Measurements from ENCODE around the gene ALDH3A1. TPM values are rescaled to one million over a fixed set of nuclear protein-coding genes. Genes with fewer than 3 reads are reported as not detected.

ALDH3A1 gene
- polyA plus RNA-seq (2013) = 0.03 TPM in 1 of 2 replicates, not detected in the other

DNA sequence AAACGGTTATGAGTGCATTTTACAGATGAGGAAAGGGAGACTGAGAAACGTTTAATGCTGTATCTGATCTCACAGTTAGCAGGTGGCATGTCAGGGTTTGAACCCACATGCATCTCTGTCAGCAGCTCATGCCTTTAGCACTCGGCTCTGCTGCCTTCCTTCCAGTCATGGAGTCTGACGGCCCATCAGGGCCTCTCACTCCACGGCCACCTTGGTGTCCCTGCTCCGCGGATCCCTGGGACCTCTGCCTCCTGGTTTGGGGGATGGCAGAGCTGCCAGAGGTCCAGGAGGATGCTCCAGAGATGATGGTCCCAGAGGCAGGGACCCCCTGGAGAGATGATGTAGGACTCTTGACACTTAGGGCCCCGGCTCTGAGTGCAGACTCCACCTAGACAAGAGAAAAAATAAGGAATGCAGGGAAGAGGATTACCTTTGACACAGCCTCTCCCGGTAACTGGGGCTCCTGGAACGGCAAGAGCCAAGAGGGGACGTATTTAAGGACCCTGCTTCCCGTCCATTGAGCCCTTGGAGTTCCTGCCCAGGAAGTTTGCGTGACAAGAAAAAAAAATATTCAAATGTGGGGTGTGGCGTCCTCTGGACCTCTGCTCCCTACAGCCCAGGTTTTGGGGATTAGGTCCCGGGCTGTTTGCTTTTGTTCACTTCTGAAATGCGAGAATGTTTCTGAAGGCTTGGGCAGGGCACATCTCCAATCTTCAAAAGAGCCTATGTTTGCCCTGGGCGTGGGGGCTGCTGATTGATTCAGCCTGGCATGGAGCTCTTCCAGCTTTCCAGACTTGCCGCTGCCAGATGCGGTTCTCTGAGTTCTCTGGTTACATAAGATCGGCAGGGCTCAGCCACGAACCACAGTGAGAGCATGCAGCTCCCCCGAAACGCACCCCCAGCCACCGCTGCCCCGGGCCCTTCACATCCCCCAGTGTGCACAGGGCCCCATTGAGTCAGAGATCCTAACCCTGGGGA lies at the start of gene ALDH3A1:
ALDH3A1 (minus strand) TSS at position 470 of the 978 bp plus-strand sequence. CDS start 3,169 bp downstream, outside the sequence.
- no peaks in the 10 kb centered on the region for H3K27me3 ChIP-seq (ENCODE audit: insufficient read depth, low read length)
- no peak within 1 kb of the TSS for H2BK12ac ChIP-seq (ENCODE audit: low read length)
- H3K23ac ChIP-seq (ENCODE audit: low read length) = no peak within 1 kb of the TSS
- peaks cover 6% of the 10 kb centered on the region for H3K9me3 ChIP-seq (ENCODE audit: insufficient read depth, low read depth, low read length)
- no peak within 1 kb of the TSS for H4K8ac ChIP-seq (ENCODE audit: low read depth, low read length)
- no CpG with 5 or more reads among the region's 25 CpGs for WGBS (ENCODE audit: extremely low coverage, insufficient coverage, insufficient read length)
- H3K79me1 ChIP-seq (ENCODE audit: low read length) = peaks cover 2% of the 10 kb centered on the region
- H3K36me3 ChIP-seq (ENCODE audit: control insufficient read depth in 1 of 2, insufficient read depth in 2 of 2, low read length in 2 of 2) = no peaks in the 10 kb centered on the region
- peaks cover 0 to 4% of the 10 kb centered on the region in 2 experiments for H3K4me1 ChIP-seq (ENCODE audit: control insufficient read depth in 1 of 2, insufficient read depth in 2 of 2, low read length in 2 of 2)
- H3K27ac ChIP-seq (ENCODE audit: low read depth, low read length) = no peak within 1 kb of the TSS
- no peak within 1 kb of the TSS for H3K9ac ChIP-seq (ENCODE audit: low read length)
- H3K4ac ChIP-seq (ENCODE audit: low read depth, low read length) = no peak within 1 kb of the TSS
- no peak within 1 kb of the TSS for H2AFZ ChIP-seq (ENCODE audit: insufficient read depth, low read length, poor library complexity)
- H3K18ac ChIP-seq (ENCODE audit: low read length) = no peak within 1 kb of the TSS
- H2AK5ac ChIP-seq (ENCODE audit: low read length) = no peak within 1 kb of the TSS
- no peak within 1 kb of the TSS for H2BK5ac ChIP-seq (ENCODE audit: low read depth, low read length, poor library complexity)
- H3K4me3 ChIP-seq (ENCODE audit: low read depth, low read length) = no peak within 1 kb of the TSS
- no peak within 1 kb of the TSS for H3K4me2 ChIP-seq (ENCODE audit: low read length)
- H4K91ac ChIP-seq (ENCODE audit: low read depth, low read length) = no peak within 1 kb of the TSS
- DNase-seq = no peak
- H4K12ac ChIP-seq (ENCODE audit: low read depth, low read length) = no peak within 1 kb of the TSS
- H2BK120ac ChIP-seq (ENCODE audit: insufficient read depth, low read length, poor library complexity) = no peak within 1 kb of the TSS
- no peaks in the 10 kb centered on the region for H3K79me2 ChIP-seq (ENCODE audit: control insufficient read depth, insufficient read depth, low read length, poor library complexity)
- no peak within 1 kb of the TSS for H3K14ac ChIP-seq (ENCODE audit: low read length)

DNA sequence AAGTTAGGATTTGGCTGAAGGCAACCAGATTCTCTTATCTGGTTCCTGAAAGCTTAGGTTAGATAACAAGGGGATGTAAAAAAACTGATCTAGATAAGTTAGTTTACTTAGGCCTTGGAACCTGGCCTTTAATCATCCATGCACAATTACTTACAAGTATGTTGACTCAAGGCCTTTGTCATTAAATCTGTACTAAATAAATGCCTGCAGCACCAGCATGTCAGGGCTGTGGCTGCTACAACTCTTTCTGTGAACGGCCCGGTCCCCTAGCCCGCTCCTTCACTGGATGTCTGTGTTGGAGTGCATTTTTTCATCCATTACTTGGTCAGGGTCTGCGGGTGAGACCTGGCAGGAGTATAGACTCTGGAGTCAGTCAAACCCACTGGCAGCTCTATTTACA lies 48.4 kb upstream of the ALDH3A1 start:
- peaks cover 14 to 18% of the 10 kb centered on the region in 2 experiments for H3K36me3 ChIP-seq (ENCODE audit: control insufficient read depth in 1 of 2, insufficient read depth in 2 of 2, low read length in 2 of 2)
- no peak overlapping the region for H2AFZ ChIP-seq (ENCODE audit: insufficient read depth, low read length, poor library complexity)
- no peak overlapping the region for H3K14ac ChIP-seq (ENCODE audit: low read length)
- H3K27ac ChIP-seq (ENCODE audit: low read depth, low read length) = no peak overlapping the region
- H3K27me3 ChIP-seq (ENCODE audit: insufficient read depth, low read length) = no peaks in the 10 kb centered on the region
- no CpG with 5 or more reads among the region's 4 CpGs for WGBS (ENCODE audit: extremely low coverage, insufficient coverage, insufficient read length)
- no peak overlapping the region for H4K91ac ChIP-seq (ENCODE audit: low read depth, low read length)
- DNase-seq = no peak
- no peak overlapping the region for H2BK5ac ChIP-seq (ENCODE audit: low read depth, low read length, poor library complexity)
- H2BK120ac ChIP-seq (ENCODE audit: insufficient read depth, low read length, poor library complexity) = no peak overlapping the region
- no peak overlapping the region for H2AK5ac ChIP-seq (ENCODE audit: low read length)
- no peaks in the 10 kb centered on the region for H3K79me2 ChIP-seq (ENCODE audit: control insufficient read depth, insufficient read depth, low read length, poor library complexity)
- H3K79me1 ChIP-seq (ENCODE audit: low read length) = no peaks in the 10 kb centered on the region
- no peak overlapping the region for H2BK12ac ChIP-seq (ENCODE audit: low read length)
- no peak overlapping the region for H3K4me3 ChIP-seq (ENCODE audit: low read depth, low read length)
- no peak overlapping the region for H3K4ac ChIP-seq (ENCODE audit: low read depth, low read length)
- H4K8ac ChIP-seq (ENCODE audit: low read depth, low read length) = no peak overlapping the region
- H3K18ac ChIP-seq (ENCODE audit: low read length) = no peak overlapping the region
- no peak overlapping the region for H4K12ac ChIP-seq (ENCODE audit: low read depth, low read length)
- H3K23ac ChIP-seq (ENCODE audit: low read length) = no peak overlapping the region
- H3K9me3 ChIP-seq (ENCODE audit: insufficient read depth, low read depth, low read length) = peaks cover 8% of the 10 kb centered on the region
- H3K4me2 ChIP-seq (ENCODE audit: low read length) = no peak overlapping the region
- no peaks in the 10 kb centered on the region for H3K4me1 ChIP-seq (ENCODE audit: control insufficient read depth in 1 of 2, insufficient read depth in 2 of 2, low read length in 2 of 2)
- H3K9ac ChIP-seq (ENCODE audit: low read length) = no peak overlapping the region

DNA sequence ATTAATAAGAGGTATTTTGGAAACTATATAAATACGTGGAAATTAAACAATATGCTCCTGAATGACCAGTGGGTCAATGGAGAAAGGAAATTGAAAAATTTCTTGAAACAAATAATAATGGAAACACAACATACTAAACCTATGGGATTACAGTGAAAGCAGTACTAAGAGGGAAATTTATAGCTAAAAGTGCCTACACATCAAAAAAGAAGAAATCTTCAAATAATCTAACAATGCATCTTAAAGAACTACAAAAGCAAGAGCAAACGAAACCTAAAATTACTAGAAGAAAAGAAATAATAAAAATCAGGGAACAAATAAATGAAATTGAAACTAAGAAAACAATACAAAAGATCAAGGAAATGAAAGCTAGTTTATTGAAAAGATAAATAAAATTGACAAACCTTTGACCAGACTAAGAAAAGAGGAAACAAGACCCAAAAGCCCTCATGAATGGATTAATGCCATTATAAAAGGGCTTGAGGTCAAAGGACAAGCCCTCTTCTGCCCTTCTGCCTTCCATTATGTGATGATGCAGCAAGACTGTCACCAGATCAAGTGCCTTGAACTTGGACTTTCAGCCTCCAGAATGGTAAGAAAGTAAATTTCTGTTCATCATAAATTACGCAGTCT lies 43.9 kb upstream of the ALDH3A1 start:
- no peak overlapping the region for H2BK5ac ChIP-seq (ENCODE audit: low read depth, low read length, poor library complexity)
- H3K79me2 ChIP-seq (ENCODE audit: control insufficient read depth, insufficient read depth, low read length, poor library complexity) = no peaks in the 10 kb centered on the region
- no peak overlapping the region for H3K18ac ChIP-seq (ENCODE audit: low read length)
- H2AK5ac ChIP-seq (ENCODE audit: low read length) = no peak overlapping the region
- H3K79me1 ChIP-seq (ENCODE audit: low read length) = no peaks in the 10 kb centered on the region
- no CpG with 5 or more reads among the region's 3 CpGs for WGBS (ENCODE audit: extremely low coverage, insufficient coverage, insufficient read length)
- no peak overlapping the region for H4K8ac ChIP-seq (ENCODE audit: low read depth, low read length)
- no peak overlapping the region for H3K9ac ChIP-seq (ENCODE audit: low read length)
- H2AFZ ChIP-seq (ENCODE audit: insufficient read depth, low read length, poor library complexity) = no peak overlapping the region
- no peak overlapping the region for H4K12ac ChIP-seq (ENCODE audit: low read depth, low read length)
- no peak overlapping the region for H3K23ac ChIP-seq (ENCODE audit: low read length)
- H3K4me2 ChIP-seq (ENCODE audit: low read length) = no peak overlapping the region
- DNase-seq = no peak
- no peaks in the 10 kb centered on the region for H3K27me3 ChIP-seq (ENCODE audit: insufficient read depth, low read length)
- no peaks in the 10 kb centered on the region for H3K4me1 ChIP-seq (ENCODE audit: control insufficient read depth in 1 of 2, insufficient read depth in 2 of 2, low read length in 2 of 2)
- H2BK12ac ChIP-seq (ENCODE audit: low read length) = no peak overlapping the region
- H3K36me3 ChIP-seq (ENCODE audit: control insufficient read depth in 1 of 2, insufficient read depth in 2 of 2, low read length in 2 of 2) = peaks cover 18% of the 10 kb centered on the region in 2 experiments
- no peak overlapping the region for H2BK120ac ChIP-seq (ENCODE audit: insufficient read depth, low read length, poor library complexity)
- H3K4me3 ChIP-seq (ENCODE audit: low read depth, low read length) = no peak overlapping the region
- H4K91ac ChIP-seq (ENCODE audit: low read depth, low read length) = no peak overlapping the region
- H3K4ac ChIP-seq (ENCODE audit: low read depth, low read length) = no peak overlapping the region
- H3K27ac ChIP-seq (ENCODE audit: low read depth, low read length) = no peak overlapping the region
- peaks cover 9% of the 10 kb centered on the region for H3K9me3 ChIP-seq (ENCODE audit: insufficient read depth, low read depth, low read length)
- H3K14ac ChIP-seq (ENCODE audit: low read length) = no peak overlapping the region

DNA sequence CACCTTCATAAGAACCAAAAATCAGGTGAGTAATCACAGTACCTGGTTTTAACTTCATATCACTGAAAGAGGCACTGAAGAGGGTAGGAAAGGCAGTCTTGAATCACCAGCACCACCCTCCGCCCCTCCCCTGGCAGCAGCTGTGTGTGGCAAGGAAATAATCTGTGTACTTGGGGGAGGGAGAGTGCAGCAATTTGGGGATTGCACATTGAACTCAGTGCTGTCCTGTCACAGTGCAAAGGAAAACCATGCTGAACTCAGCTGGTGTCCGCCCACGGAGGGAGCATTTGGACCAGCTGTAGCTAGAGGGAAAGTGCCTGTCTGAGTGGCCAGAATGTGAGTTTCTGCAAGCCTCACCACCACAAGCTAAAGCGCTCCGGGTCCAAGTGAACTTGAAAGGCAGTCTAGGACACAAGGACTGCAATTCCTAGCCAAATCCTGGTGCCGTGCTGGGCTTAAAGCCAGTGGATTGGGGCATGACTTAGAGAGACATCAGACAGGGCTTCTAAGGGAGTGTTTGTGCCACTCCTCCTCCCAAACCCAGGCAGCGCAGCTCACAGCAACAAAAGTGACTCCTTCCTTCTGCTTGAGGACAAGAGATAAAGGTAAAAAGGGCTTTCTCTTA lies 39.7 kb upstream of the ALDH3A1 start:
- Histone ChIP-seq H2AK5ac (ENCODE audit: low read length) (no peak overlapping the region), H4K12ac (ENCODE audit: low read depth, low read length) (no peak overlapping the region), H3K4ac (ENCODE audit: low read depth, low read length) (no peak overlapping the region), H4K91ac (ENCODE audit: low read depth, low read length) (no peak overlapping the region), H3K14ac (ENCODE audit: low read length) (no peak overlapping the region), H3K4me2 (ENCODE audit: low read length) (no peak overlapping the region), H4K8ac (ENCODE audit: low read depth, low read length) (no peak overlapping the region), H2BK120ac (ENCODE audit: insufficient read depth, low read length, poor library complexity) (no peak overlapping the region), H3K27ac (ENCODE audit: low read depth, low read length) (no peak overlapping the region), H2AFZ (ENCODE audit: insufficient read depth, low read length, poor library complexity) (no peak overlapping the region), H3K79me2 (ENCODE audit: control insufficient read depth, insufficient read depth, low read length, poor library complexity) (no peaks in the 10 kb centered on the region), H3K4me3 (ENCODE audit: low read depth, low read length) (no peak overlapping the region), H3K4me1 (ENCODE audit: control insufficient read depth in 1 of 2, insufficient read depth in 2 of 2, low read length in 2 of 2) (no peaks in the 10 kb centered on the region), H3K23ac (ENCODE audit: low read length) (no peak overlapping the region), H2BK12ac (ENCODE audit: low read length) (no peak overlapping the region), H2BK5ac (ENCODE audit: low read depth, low read length, poor library complexity) (no peak overlapping the region), H3K27me3 (ENCODE audit: insufficient read depth, low read length) (no peaks in the 10 kb centered on the region), H3K9me3 (ENCODE audit: insufficient read depth, low read depth, low read length) (peaks cover 3% of the 10 kb centered on the region), H3K79me1 (ENCODE audit: low read length) (no peaks in the 10 kb centered on the region), H3K18ac (ENCODE audit: low read length) (no peak overlapping the region), H3K36me3 (ENCODE audit: control insufficient read depth in 1 of 2, insufficient read depth in 2 of 2, low read length in 2 of 2) (peaks cover 10 to 11% of the 10 kb centered on the region in 2 experiments), H3K9ac (ENCODE audit: low read length) (no peak overlapping the region)
- no peak for DNase-seq
- no CpG with 5 or more reads among the region's 7 CpGs for WGBS (ENCODE audit: extremely low coverage, insufficient coverage, insufficient read length)

All from trophoblast cell (in vitro differentiated cells and primary cell).